ENCODE results near the gene AGAP1.

The AGAP1 gene

DNA sequence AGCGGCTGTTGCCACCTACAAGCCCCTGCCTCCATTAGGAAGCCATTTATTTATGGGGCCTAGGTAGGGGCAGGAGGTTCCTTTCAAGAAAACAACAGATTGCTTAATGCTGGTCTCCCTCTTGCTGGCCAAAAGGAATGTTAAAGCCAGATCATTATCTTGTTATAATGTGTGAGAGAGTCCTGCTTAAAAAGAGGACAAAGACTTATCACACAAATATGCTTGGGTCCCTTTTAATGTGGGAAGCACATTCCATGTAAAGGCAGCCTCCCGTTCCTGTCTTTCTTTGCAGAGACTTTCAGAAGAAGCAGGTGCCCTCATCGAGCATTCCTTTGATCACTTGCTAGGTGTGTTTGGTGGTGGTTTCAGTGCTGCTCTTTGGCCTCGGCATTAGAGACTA lies 76.4 kb downstream of the AGAP1 start:
- Histone ChIP-seq H3K27ac (ENCODE audit: low read depth, low read length) (no peak overlapping the region), H3K4me1 (ENCODE audit: control insufficient read depth, insufficient read depth, low read length) (peaks cover 22% of the 10 kb centered on the region), H3K9ac (ENCODE audit: low read length) (no peak overlapping the region), H3K36me3 (ENCODE audit: control insufficient read depth, insufficient read depth, low read length) (peaks cover 5% of the 10 kb centered on the region), H3K4me3 (ENCODE audit: low read depth, low read length) (no peak overlapping the region), H3K27me3 (ENCODE audit: control insufficient read depth, insufficient read depth, low read length) (no peaks in the 10 kb centered on the region), H3K9me3 (ENCODE audit: control insufficient read depth, insufficient read depth, low read depth, low read length) (peaks cover 13% of the 10 kb centered on the region)

GRCh38 chr2:235570966-235571692 lies 77.3 kb downstream of the AGAP1 start:
- Histone ChIP-seq H3K36me3 (ENCODE audit: control insufficient read depth, insufficient read depth, low read length) (peaks cover 5% of the 10 kb centered on the region), H3K9me3 (ENCODE audit: control insufficient read depth, insufficient read depth, low read depth, low read length) (peaks cover 13% of the 10 kb centered on the region), H3K27ac (ENCODE audit: low read depth, low read length) (no peak overlapping the region), H3K4me1 (ENCODE audit: control insufficient read depth, insufficient read depth, low read length) (peaks cover 30% of the 10 kb centered on the region), H3K27me3 (ENCODE audit: control insufficient read depth, insufficient read depth, low read length) (no peaks in the 10 kb centered on the region), H3K4me3 (ENCODE audit: low read depth, low read length) (no peak overlapping the region), H3K9ac (ENCODE audit: low read length) (no peak overlapping the region)

- Histone ChIP-seq H3K9ac (ENCODE audit: low read length) (no peak overlapping the region), H3K36me3 (ENCODE audit: control insufficient read depth, insufficient read depth, low read length) (peaks cover 5% of the 10 kb centered on the region), H3K27me3 (ENCODE audit: control insufficient read depth, insufficient read depth, low read length) (no peaks in the 10 kb centered on the region), H3K4me1 (ENCODE audit: control insufficient read depth, insufficient read depth, low read length) (peaks cover 40% of the 10 kb centered on the region), H3K27ac (ENCODE audit: low read depth, low read length) (no peak overlapping the region), H3K9me3 (ENCODE audit: control insufficient read depth, insufficient read depth, low read depth, low read length) (peaks cover 13% of the 10 kb centered on the region), H3K4me3 (ENCODE audit: low read depth, low read length) (no peak overlapping the region)
Observed at GRCh38 chr2:235572592-235572991, 78.7 kb downstream of the AGAP1 start.

GRCh38 chr2:235573331-235574221 lies 79.7 kb downstream of the AGAP1 start:
- H3K27me3 ChIP-seq (ENCODE audit: control insufficient read depth, insufficient read depth, low read length), result no peaks in the 10 kb centered on the region
- H3K9ac ChIP-seq (ENCODE audit: low read length), result no peak overlapping the region
- no peak overlapping the region for H3K4me3 ChIP-seq (ENCODE audit: low read depth, low read length)
- peaks cover 1% of the 10 kb centered on the region for H3K36me3 ChIP-seq (ENCODE audit: control insufficient read depth, insufficient read depth, low read length)
- H3K4me1 ChIP-seq (ENCODE audit: control insufficient read depth, insufficient read depth, low read length), result peaks cover 47% of the 10 kb centered on the region
- peaks cover 3% of the 10 kb centered on the region for H3K9me3 ChIP-seq (ENCODE audit: control insufficient read depth, insufficient read depth, low read depth, low read length)
- no peak overlapping the region for H3K27ac ChIP-seq (ENCODE audit: low read depth, low read length)

- Histone ChIP-seq H3K9me3 (ENCODE audit: control insufficient read depth, insufficient read depth, low read depth, low read length) (no peaks in the 10 kb centered on the region), H3K36me3 (ENCODE audit: control insufficient read depth, insufficient read depth, low read length) (no peaks in the 10 kb centered on the region), H3K27ac (ENCODE audit: low read depth, low read length) (no peak overlapping the region), H3K4me1 (ENCODE audit: control insufficient read depth, insufficient read depth, low read length) (peaks cover 45% of the 10 kb centered on the region), H3K27me3 (ENCODE audit: control insufficient read depth, insufficient read depth, low read length) (no peaks in the 10 kb centered on the region), H3K4me3 (ENCODE audit: low read depth, low read length) (no peak overlapping the region), H3K9ac (ENCODE audit: low read length) (no peak overlapping the region)
Observed at GRCh38 chr2:235575431-235575830, 81.6 kb downstream of the AGAP1 start.

DNA sequence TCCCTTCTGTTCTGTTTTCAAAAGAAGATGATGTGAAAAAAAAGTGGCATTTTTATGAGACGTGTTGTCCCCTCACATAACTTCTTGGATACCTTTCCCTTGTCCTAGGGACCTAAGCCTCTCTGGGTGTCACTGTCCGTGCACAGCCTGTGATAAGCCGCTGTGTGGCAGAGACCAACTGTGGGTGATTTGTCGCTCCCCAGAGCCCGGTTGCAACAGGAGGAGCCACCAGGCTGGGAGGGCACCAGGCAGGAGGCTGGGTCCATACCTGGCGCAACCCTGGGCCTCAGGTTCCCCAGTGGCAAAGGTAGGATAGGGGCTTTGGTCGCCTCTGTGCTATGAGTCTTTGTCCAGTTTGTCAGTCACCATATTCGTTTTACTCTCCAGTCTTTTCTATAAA lies 82.1 kb downstream of the AGAP1 start:
- H3K27ac ChIP-seq (ENCODE audit: low read depth, low read length), result no peak overlapping the region
- no peaks in the 10 kb centered on the region for H3K9me3 ChIP-seq (ENCODE audit: control insufficient read depth, insufficient read depth, low read depth, low read length)
- peaks cover 44% of the 10 kb centered on the region for H3K4me1 ChIP-seq (ENCODE audit: control insufficient read depth, insufficient read depth, low read length)
- H3K36me3 ChIP-seq (ENCODE audit: control insufficient read depth, insufficient read depth, low read length), result no peaks in the 10 kb centered on the region
- H3K9ac ChIP-seq (ENCODE audit: low read length), result no peak overlapping the region
- no peak overlapping the region for H3K4me3 ChIP-seq (ENCODE audit: low read depth, low read length)
- H3K27me3 ChIP-seq (ENCODE audit: control insufficient read depth, insufficient read depth, low read length), result no peaks in the 10 kb centered on the region

DNA sequence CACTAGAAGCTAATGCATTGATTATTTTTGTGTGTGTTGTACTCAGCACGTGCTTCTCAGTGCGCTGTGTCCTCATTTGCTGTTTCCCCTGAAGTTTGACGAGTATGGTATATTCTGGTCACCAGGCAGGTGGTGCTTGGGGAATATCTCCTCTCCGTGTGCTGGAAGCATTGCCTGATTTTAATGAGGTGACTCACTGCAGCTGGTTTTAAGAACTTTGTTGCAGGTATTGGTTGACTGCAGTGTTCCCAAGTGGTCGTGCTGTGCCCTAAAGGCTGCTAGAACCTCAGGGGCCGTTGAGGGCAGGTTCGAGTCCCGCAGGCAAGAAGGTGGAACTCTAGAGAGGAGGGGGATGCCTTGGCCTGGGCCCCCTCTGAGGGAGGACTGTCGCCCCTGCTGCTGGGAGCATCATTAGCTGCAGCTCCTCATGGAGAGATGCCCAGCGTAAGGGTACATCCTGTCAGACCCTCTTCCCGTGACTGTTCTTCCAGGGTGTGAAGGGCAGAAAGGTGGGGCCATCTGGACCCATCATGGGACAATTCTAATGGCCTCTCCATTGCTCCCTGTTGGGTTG lies 82.6 kb downstream of the AGAP1 start:
- Histone ChIP-seq H3K27ac (ENCODE audit: low read depth, low read length) (no peak overlapping the region), H3K4me1 (ENCODE audit: control insufficient read depth, insufficient read depth, low read length) (peaks cover 43% of the 10 kb centered on the region), H3K36me3 (ENCODE audit: control insufficient read depth, insufficient read depth, low read length) (no peaks in the 10 kb centered on the region), H3K9me3 (ENCODE audit: control insufficient read depth, insufficient read depth, low read depth, low read length) (no peaks in the 10 kb centered on the region), H3K9ac (ENCODE audit: low read length) (no peak overlapping the region), H3K4me3 (ENCODE audit: low read depth, low read length) (no peak overlapping the region), H3K27me3 (ENCODE audit: control insufficient read depth, insufficient read depth, low read length) (no peaks in the 10 kb centered on the region)

DNA sequence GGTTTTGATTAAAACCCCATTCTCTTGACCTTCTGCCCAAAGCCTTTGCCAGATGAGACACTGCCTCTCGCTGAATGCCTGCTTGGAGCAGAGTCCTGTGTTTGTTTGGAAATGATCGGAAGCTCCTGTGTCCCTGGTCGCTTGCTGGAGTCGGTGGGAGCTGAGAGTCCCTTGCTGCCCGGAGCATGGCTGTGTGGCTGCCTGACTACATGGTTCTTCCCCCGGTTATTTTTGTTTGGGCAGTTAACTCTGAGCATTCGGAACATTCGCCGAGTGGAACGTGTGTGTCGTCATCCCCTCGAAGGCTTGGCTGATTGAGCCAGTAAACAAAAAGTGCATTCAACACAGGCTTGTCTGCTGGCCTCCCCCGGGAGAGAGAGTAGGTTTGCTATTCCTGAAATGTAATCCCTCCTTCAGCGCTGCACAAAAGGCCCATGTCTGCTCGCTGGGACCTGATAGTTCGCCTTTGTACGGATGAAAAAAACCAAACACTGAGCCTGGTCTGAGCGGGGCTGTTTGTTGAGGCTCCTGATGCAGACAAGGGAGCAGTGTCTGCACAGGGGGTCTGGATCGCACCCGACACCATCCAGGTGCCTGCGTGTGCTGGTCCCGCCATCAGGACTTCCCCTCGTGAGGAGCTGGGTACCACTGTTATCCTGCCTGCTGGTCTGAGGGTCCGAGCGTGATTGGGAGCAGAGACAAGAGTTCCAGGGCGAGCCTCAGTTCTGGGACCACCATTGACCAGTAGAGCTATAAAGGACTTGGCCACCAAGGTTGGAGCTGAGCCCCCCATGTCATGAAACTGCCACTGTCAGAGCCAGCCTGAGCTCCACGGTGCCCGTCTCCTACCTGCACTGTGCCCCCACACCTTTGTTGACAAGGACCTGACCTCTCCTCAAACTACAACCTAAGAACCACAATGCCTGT lies 83.8 kb downstream of the AGAP1 start:
- H3K27ac ChIP-seq (ENCODE audit: low read depth, low read length), result no peak overlapping the region
- no peaks in the 10 kb centered on the region for H3K27me3 ChIP-seq (ENCODE audit: control insufficient read depth, insufficient read depth, low read length)
- no peaks in the 10 kb centered on the region for H3K36me3 ChIP-seq (ENCODE audit: control insufficient read depth, insufficient read depth, low read length)
- H3K9ac ChIP-seq (ENCODE audit: low read length), result no peak overlapping the region
- H3K4me3 ChIP-seq (ENCODE audit: low read depth, low read length), result no peak overlapping the region
- H3K4me1 ChIP-seq (ENCODE audit: control insufficient read depth, insufficient read depth, low read length), result peaks cover 43% of the 10 kb centered on the region
- no peaks in the 10 kb centered on the region for H3K9me3 ChIP-seq (ENCODE audit: control insufficient read depth, insufficient read depth, low read depth, low read length)

GRCh38 chr2:235579128-235579527 lies 85.3 kb downstream of the AGAP1 start:
- Histone ChIP-seq H3K9me3 (ENCODE audit: control insufficient read depth, insufficient read depth, low read depth, low read length) (no peaks in the 10 kb centered on the region), H3K27me3 (ENCODE audit: control insufficient read depth, insufficient read depth, low read length) (no peaks in the 10 kb centered on the region), H3K4me1 (ENCODE audit: control insufficient read depth, insufficient read depth, low read length) (peaks cover 41% of the 10 kb centered on the region), H3K9ac (ENCODE audit: low read length) (no peak overlapping the region), H3K27ac (ENCODE audit: low read depth, low read length) (no peak overlapping the region; the same call in 1 of the 2 replicates), H3K36me3 (ENCODE audit: control insufficient read depth, insufficient read depth, low read length) (no peaks in the 10 kb centered on the region), H3K4me3 (ENCODE audit: low read depth, low read length) (no peak overlapping the region)

- Histone ChIP-seq H3K9ac (ENCODE audit: low read length) (no peak overlapping the region), H3K36me3 (ENCODE audit: control insufficient read depth, insufficient read depth, low read length) (no peaks in the 10 kb centered on the region), H3K27ac (ENCODE audit: low read depth, low read length) (no peak overlapping the region), H3K4me3 (ENCODE audit: low read depth, low read length) (no peak overlapping the region), H3K27me3 (ENCODE audit: control insufficient read depth, insufficient read depth, low read length) (no peaks in the 10 kb centered on the region), H3K9me3 (ENCODE audit: control insufficient read depth, insufficient read depth, low read depth, low read length) (no peaks in the 10 kb centered on the region), H3K4me1 (ENCODE audit: control insufficient read depth, insufficient read depth, low read length) (peaks cover 51% of the 10 kb centered on the region)
Observed at GRCh38 chr2:235580426-235581157, 86.7 kb downstream of the AGAP1 start.

Measured in HUES6 (cell line).